ENCODE results near the gene TIA1. TPM values are rescaled to one million over a fixed set of nuclear protein-coding genes. Genes with fewer than 3 reads are reported as not detected.

Gene TIA1
- total RNA-seq, 1 donor from 2014 or later, result 255 TPM

Small RNAs within 50 kb of the gene (small RNA-seq; reads per million reads assigned to genes)
- gene AC016700.2 (ENCODE audit: low replicate concordance), result not detected
- not detected for gene MIR1285-2 (ENCODE audit: low replicate concordance)

Other genes starting within 250 kb of the TIA1 start
- gene PCBP1, start 161.2 kb downstream of the TIA1 start, total RNA-seq, result 104 TPM
- 18.5 TPM for gene C2orf42, start 57.6 kb downstream of the TIA1 start, total RNA-seq
- gene PCYOX1, start 9.5 kb upstream of the TIA1 start, total RNA-seq, result 52.3 TPM
- 46.1 TPM for gene SNRPG, start 45.1 kb upstream of the TIA1 start, total RNA-seq
- gene FAM136A, start 53.4 kb upstream of the TIA1 start, total RNA-seq, result 24.7 TPM